HG03469 (cell line): ENCODE measurements around the gene RIPPLY3.

Source experiments
- ATAC-seq: cut with Tn5 transposase; IDR thresholded peaks from one replicate; pipeline ENCODE4 v1.9.1; 2021; ENCODE audit warnings: mild to moderate bottlenecking, moderate library complexity, moderate number of reproducible peaks; ENCODE audit not compliant: unreplicated experiment

RIPPLY3 gene

DNA sequence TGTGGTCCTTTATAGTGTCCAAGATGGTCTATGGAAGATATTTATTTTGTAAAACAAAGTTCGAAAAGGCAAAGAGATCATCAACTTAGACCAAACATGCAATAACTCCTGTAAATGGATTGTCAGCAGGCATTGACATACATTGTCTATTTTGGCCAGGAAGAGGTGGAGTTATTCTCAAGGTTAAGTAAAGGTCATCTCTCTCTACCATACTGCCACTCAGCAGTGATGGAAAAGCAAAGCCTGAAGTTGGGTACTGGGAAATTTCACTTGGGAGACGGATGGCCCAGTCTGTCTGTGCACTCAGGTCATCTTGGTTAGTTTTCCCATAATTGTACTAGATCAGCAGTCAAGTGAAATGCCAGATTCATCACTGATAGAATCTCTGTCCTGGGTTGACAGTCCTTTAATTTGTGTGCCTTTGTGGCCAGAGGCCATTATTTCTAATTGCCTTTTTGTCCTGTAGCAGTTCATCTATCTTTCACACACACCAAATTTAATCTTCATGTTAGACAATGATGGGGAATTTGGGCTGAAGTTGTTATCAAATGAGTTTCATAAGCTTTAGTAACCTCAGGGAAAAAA is 48.9 kb downstream of the RIPPLY3 start:
- no peak for ATAC-seq

DNA sequence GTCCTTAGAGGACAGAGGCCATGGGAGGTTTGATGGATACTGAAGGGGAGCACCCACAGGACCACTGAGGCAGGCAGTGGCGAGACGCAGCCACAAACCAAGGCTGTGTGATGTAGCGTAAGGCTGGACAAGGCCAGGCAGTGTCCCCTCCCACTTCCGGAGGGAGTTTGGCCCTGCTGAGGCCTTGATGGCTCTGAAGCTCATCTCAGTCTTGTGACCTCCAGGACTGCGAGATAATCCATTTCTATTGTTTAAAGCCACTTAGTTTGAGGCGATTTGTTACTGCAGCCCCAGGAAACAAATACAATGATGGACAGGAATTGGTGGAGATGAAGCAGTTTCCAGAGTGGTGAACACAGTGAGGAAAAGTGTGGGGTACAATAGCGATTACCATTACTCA is 51.1 kb downstream of the RIPPLY3 start:
- ATAC-seq, result no peak

DNA sequence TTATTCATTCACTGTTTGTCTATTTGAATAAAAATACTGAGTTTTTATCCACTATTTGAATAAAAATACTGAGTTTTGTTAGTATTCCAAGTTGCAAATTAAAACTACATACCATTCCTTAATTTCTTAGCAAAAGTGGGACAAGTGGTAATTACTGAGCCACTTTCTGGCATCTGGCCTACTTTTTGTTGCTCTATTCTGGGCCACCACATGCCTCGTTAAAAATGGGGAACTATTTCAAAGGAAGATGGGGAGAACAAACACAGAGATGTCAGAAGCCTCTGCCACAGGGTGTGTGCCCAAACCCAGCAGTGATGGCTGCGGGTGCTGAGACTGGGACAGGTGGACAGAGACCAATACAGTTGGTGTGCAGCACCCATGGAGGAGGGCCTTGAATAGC is 51.8 kb downstream of the RIPPLY3 start:
- ATAC-seq, result no peak

- no peak for ATAC-seq
Observed at GRCh38 chr21:37059181-37059580, 52.7 kb downstream of the RIPPLY3 start.

- ATAC-seq, result no peak
Observed at GRCh38 chr21:37060296-37060695, 53.8 kb downstream of the RIPPLY3 start.

DNA sequence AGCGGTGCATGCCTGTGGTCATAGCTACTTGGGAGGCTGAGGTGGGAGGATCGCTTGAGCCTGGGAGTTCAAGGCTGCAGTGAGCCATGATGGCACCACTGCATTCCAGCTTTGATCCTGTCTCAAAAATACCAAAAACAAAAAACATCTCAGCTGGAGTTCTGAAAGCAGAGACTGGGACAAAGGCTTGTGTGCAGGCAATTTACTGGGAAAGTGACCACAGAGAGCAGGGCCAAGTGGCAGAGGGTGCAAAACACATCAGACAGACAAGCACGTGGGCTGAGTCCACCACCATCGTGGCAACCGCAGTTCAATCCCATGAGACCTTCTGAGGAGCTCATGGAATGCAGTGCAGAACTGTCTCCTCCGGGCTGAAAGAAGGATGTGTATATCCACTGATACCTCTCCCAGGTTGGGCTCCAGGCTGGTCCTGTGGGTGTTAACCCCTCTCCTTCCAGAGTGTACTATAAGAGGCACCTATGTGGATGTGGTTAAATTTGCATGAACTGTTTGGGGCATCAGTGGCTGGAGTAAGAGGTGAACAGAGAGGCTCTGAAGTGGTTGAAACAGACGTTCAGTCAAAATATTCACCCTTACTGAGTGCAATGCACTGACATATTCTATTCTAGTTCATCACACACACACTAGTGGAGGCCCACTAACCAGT is 55.6 kb downstream of the RIPPLY3 start:
- no peak for ATAC-seq

- no peak for ATAC-seq
Observed at GRCh38 chr21:37062593-37062935, 56.1 kb downstream of the RIPPLY3 start.

DNA sequence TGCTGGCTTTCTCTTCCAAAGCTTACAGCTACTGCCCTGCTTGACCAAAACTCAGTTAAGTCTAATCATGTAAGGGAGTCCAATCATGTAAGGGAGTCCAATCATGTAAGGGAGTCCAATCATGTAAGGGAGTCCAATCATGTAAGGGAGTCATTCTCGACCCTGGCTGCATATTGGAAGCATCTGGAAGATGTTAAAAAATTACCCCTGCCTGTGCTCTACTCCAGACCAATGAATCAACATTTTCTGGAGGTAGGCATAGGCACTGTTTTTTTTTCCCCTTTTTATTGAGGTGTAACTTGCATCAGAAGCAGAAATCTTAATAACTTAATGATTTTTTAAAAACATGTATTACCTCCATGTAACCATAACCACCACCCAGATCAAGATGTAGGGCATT is 56.9 kb downstream of the RIPPLY3 start:
- ATAC-seq, result no peak

DNA sequence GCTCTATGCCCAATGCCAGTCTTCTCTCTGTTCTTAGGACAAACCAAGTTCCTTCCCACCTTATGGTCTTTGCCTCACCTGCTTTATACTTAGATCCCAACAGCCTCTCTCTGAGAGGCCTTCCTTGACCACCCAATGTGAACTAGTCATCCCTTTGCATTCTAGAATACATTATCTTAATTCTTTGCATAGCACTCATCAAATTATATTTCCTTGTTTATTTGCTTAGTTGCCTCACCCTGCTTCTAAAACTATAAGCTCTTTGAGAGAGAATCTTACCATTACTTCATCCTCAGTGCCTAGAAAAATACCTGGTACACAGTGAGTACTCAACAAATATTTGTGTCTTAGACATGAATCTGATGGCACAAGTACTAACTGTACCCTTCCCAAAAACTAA is 58.3 kb downstream of the RIPPLY3 start:
- ATAC-seq, result no peak

GRCh38 chr21:37065561-37066177 is 59.2 kb downstream of the RIPPLY3 start:
- no peak for ATAC-seq
